NCI-H187 (cell line): ENCODE measurements around the gene TIMM10B.
A peak's percentile ranks its signal among the peaks of the same experiment; 100 is the strongest.

Source experiments
- DNase-seq, 2 experiments: peaks; one replicate each; lab custom pipeline; 2025; lab: John Stamatoyannopoulos, UW

The TIMM10B gene

GRCh38 chr11:6472934-6473333, 8.4 kb upstream of the TIMM10B start:
- no peak for DNase-seq

GRCh38 chr11:6473451-6474412, 7.6 kb upstream of the TIMM10B start, which contains the start of gene TRIM3:
TSS of gene TRIM3 (minus strand) at chr11:6473941. CDS start at chr11:6465695, 8,246 bp downstream.
- DNase-seq = peak; percentile 85 to 90

GRCh38 chr11:6474413-6474792, 6.9 kb upstream of the TIMM10B start:
- DNase-seq = no peak

GRCh38 chr11:6474806-6475500, 6.3 kb upstream of the TIMM10B start:
- DNase-seq = no peak

GRCh38 chr11:6475936-6476335, 5.4 kb upstream of the TIMM10B start:
- DNase-seq = no peak

- no peak for DNase-seq
Observed at GRCh38 chr11:6476571-6476970, 4.7 kb upstream of the TIMM10B start.

- DNase-seq = no peak
Observed at GRCh38 chr11:6480299-6480914, 894 bp upstream of the TIMM10B start.

- no peak for DNase-seq
Observed at GRCh38 chr11:6481924-6482275, 599 bp downstream of the TIMM10B start.

GRCh38 chr11:6482441-6482840, 1.1 kb downstream of the TIMM10B start:
- DNase-seq = no peak

- DNase-seq = no peak
Observed at GRCh38 chr11:6483015-6483414, 1.7 kb downstream of the TIMM10B start.

GRCh38 chr11:6485661-6486060, 4.4 kb downstream of the TIMM10B start:
- no peak for DNase-seq

GRCh38 chr11:6486256-6486655, 5.0 kb downstream of the TIMM10B start:
- no peak for DNase-seq

GRCh38 chr11:6486938-6487337, 5.6 kb downstream of the TIMM10B start:
- DNase-seq = no peak

- DNase-seq = no peak
Observed at GRCh38 chr11:6488342-6488741, 7.0 kb downstream of the TIMM10B start.

GRCh38 chr11:6488821-6489220, 7.5 kb downstream of the TIMM10B start:
- DNase-seq = no peak

GRCh38 chr11:6489306-6489705, 8.0 kb downstream of the TIMM10B start:
- DNase-seq = no peak

GRCh38 chr11:6497069-6497839, 16.0 kb downstream of the TIMM10B start, which contains the start of gene DNHD1:
TSS of gene DNHD1 (plus strand) at chr11:6497280. CDS start at chr11:6498216, 936 bp downstream.
- DNase-seq = no peak

- DNase-seq = no peak
Observed at GRCh38 chr11:6498121-6498520, 16.8 kb downstream of the TIMM10B start.

- DNase-seq = no peak
Observed at GRCh38 chr11:6498544-6498943, 17.2 kb downstream of the TIMM10B start.

GRCh38 chr11:6502382-6502781, 21.1 kb downstream of the TIMM10B start:
- DNase-seq = no peak

GRCh38 chr11:6504166-6504565, 22.9 kb downstream of the TIMM10B start:
- no peak for DNase-seq
